IPS DF 4.7 (cell line): ENCODE results near the gene BPIFB4.

Experiments
- DNase-seq: peaks from one replicate; pipeline ENCODE4 v3.0.0-alpha.2; 2013; ENCODE audit warnings: low spot score; ENCODE audit errors: extremely low read depth

Gene BPIFB4

GRCh38 chr20:33061658-33062028 is 17.8 kb upstream of the BPIFB4 start:
- DNase-seq: no peak

DNA sequence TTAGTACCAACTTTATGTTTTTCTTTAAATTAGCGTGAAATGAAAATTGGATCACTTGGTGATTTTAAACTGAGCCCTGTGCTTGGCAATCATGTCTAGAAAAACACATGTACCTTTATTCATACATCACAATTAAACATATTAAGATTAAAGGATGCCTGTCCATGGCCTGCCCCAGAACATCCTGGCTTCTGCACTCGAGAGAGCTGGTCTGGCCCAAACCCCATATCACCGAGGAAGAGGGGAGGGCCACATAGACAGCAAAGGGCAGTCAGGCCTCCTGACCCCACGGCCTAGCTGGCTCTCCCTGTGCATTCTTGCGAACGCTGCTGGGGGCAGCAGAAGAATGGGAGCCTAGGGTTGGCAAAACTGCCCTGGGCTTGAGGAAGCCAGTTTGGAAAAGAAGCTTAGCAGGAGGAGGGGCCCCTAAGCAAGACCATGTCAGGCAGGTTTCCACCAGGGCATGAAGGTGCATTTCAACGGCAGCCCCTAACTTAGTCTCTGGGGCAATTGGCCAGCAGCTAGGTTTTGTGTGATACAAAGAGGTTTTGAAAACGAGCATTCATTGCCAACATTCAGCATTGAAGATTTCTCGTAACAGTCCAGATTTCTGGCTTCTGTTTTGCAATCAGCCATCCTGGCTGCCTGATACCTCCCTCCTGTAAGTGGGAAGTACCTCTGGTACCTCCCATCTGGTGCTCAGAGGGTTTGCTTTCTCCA is 17.2 kb upstream of the BPIFB4 start:
- no peak for DNase-seq

DNA sequence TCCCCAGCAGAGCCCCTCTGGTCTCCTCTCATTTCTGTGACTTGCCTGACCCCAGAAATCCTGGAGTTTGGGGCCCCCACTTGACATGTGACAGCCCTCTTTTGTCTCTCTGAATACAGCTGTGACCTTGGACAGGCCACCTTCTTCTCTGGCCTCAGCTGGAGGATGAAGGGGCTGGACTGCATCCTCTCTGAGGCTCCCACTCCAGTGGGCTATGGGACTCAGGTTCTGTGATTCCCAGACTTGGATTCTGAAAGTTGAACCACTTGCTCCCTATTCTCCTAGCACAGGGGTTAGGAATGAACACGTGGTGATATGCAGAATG is 16.7 kb upstream of the BPIFB4 start:
- no peak for DNase-seq

DNA sequence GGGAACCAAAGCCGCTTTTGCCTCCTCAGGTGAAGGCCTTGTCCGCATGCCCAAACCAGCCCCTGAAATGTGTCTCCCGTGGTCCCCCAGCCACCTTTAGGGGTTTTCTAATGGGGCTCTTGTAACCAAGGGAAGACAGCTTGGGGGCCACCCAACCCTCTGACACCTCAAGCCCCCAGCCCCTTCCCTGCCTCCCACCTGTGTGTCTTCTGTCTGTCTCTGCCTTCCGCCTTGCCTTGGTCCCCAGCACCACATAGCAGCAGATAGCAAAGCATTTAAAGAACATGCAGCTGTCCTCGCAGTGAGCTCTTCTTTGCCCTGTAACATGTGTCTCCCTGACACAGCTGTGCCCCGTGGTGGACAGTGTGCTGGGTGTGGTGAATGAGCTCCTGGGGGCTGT is 16.2 kb upstream of the BPIFB4 start:
- DNase-seq: no peak

DNA sequence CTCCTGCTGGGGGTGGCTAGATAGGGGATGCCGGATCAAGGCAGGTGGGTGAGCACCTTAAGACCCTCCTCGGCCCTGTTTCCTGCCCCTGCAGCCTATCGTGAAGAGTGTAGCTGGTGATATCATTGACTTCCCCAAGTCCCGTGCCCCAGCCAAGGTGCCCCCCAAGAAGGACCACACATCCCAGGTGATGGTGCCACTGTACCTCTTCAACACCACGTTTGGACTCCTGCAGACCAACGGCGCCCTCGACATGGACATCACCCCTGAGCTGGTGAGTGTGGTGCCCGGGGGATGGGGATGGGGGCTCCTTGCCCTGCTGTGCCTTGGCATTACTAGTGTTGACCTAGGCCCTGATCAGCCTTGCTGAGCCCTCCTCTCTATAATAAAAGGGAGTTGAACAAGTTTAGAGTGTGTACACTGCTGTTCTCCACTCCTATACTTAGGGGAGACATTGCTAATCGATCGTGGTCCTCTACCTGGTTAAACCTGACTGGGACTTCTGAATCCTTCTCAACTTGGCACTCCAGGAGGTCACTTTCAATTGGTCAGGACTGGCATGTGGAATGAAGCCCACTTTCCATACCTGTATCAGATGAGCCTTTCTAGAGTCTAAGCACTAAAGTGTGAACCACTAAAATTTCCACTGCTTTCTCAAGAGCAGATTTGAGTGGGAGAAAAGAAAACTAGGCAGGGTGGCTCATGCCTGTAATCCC is 14.7 kb upstream of the BPIFB4 start:
- DNase-seq: no peak

- no peak for DNase-seq
These were observed 13.7 kb upstream of the BPIFB4 start for GRCh38 chr20:33065785-33066184.

- no peak for DNase-seq
These were observed 11.6 kb upstream of the BPIFB4 start for GRCh38 chr20:33067806-33068205.

- DNase-seq: no peak
These were observed 11.0 kb upstream of the BPIFB4 start for GRCh38 chr20:33068251-33068939.

DNA sequence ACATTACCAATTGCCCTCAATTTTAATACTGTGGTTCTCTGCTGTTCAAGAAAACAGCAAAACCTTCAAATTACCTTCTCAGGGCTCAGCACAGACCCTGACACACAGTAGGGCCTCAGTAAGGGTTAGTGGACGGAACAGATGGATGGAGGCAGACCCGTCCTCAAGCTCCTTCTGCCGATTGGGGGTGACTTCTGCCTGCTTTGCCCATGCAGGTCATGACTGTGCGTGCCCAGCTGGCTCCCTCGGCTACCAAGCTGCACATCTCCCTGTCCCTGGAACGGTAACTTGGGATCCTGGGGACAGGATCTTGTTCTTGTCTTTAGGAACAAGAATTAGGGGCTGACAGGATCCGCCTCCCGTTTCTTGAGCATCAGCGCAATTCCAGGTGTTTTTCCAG is 9.8 kb upstream of the BPIFB4 start:
- no peak for DNase-seq

DNA sequence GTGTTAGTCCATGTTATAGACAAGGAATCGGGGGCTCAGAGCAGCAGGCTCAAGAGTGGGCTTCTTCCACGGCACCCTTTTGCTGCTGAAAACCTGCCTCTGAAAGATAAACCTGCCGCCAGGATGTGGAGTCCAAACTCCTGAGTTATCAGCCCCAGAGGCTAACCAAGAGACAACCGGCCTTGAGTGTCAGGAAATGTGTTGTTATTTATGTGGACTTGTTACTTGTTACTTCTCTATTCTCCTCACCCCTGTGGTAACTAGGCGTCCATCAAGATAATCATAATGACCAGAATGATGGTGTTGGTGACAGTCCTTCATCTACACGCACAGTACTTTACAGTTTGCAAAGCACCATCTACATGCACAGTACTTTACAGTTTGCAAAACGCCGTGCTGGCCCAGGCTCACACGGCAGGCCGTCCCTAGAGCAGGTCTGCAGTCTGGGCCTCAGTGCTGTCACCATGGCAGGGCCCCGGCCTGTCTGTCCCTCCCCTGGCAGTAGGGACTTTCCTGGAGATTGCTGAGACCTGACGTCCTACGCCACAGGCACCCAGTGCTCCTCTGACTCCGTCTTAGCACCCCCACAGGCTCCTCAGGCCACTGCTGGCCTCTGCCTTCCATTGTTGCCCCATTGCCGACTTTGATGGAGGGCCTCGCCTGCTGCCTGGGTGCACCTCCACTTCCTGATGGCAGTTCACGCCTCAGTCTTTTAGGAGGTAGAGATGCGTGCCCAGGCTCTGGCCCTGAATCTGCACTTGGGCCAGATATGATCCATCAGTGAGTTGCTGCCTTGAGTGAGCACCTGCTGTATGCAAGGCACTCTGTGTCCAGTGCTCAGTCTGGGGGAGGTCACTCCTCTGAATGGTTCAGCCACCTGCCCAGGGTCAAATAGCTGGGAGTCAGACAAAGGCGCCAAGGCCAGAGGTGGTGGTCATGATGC is 9.1 kb upstream of the BPIFB4 start:
- DNase-seq: no peak

DNA sequence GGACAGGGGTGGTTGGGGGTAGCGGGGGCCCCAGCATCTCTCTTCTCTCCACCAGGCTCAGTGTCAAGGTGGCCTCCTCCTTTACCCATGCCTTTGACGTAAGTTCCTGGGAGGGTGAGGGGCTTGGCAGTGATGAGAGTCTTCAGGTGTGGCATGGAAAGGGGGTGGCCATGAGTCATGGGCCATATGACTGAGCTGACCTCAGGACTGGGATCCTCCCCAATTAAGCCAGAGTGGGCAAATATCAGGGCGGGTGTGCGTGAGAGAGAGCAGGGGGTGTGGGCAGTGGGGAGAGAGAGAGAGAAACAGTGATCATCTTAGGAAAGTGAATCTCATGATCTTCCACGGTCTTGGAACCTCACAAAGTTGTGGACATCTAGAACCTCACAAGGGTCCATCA is 8.2 kb upstream of the BPIFB4 start:
- no peak for DNase-seq

GRCh38 chr20:33072362-33072761 is 7.1 kb upstream of the BPIFB4 start:
- no peak for DNase-seq

GRCh38 chr20:33072813-33073212 is 6.6 kb upstream of the BPIFB4 start:
- DNase-seq: no peak

DNA sequence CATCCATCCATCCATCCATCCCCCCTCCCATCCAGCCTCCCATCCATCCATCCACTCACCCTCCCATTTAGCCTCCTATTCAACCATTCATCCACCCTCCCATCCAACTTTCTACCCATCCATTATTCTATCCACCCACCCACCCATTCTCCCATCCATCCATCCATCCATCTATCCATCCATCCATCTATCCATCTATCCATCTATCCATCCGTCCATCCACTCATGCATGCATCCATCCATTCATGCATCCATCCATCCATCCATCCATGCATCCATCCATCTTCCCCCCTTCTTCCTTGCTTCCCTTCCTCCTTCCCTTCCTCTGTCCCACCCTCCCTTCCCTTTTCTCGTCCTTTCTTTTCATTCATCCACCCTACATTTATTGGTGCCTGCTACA is 4.8 kb upstream of the BPIFB4 start:
- DNase-seq: no peak

- no peak for DNase-seq
These were observed 4.2 kb upstream of the BPIFB4 start for GRCh38 chr20:33075281-33075680.

DNA sequence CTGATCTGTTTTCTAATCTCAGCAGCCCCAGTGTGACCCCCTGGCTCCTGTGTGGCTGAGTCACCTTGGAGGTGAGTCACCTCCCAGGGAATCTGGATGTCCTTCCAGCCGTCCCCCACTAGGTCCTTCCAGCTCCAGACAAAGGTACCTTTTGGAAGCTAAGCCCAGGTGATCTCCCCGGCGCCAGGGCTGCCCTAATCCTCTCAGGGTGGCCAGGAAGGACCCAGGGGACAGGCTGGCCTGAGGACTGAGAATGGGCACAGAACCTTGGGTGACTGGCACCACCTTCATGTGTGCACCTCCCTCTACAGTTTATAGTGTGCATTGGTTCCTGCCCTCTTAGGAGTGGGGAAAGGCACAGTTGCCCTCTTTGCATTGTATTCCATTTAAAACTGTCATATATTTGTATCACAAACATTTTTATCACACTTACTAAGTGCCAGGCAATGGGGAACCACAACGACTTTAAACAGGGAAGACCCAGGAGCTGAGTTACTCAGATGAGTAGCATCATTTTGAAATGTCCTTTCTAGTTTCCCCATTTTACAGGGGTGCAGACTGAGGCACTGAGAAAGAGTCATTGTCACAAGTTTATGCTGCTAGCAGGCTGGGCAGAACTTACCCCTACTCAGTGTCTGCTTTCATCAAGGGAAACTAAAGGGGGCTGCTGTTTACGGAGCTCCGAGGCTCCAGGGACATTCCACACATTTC is 2.6 kb upstream of the BPIFB4 start:
- DNase-seq: no peak

- DNase-seq: no peak
These were observed 2.1 kb downstream of the BPIFB4 start for GRCh38 chr20:33081411-33082154.

DNA sequence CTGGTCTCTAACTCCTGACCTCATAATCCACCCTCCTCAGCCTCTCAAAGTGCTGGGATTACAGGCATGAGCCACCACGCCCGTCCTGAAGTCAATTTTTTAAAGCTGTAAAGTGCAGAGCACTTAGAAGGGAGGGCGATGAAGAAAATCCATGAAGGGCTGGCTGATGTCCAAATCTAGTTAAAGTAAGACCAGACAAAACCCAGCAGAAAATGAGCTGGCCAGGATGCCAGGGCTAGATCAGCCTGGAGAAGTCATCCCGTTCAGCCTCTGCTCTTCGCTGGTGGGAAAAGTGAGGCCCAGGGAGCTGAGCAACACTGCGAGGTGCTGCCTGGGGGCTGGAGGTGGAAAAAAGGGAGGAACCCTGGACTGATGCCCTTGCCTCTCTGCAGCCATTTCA is 3.1 kb downstream of the BPIFB4 start:
- DNase-seq: no peak

DNA sequence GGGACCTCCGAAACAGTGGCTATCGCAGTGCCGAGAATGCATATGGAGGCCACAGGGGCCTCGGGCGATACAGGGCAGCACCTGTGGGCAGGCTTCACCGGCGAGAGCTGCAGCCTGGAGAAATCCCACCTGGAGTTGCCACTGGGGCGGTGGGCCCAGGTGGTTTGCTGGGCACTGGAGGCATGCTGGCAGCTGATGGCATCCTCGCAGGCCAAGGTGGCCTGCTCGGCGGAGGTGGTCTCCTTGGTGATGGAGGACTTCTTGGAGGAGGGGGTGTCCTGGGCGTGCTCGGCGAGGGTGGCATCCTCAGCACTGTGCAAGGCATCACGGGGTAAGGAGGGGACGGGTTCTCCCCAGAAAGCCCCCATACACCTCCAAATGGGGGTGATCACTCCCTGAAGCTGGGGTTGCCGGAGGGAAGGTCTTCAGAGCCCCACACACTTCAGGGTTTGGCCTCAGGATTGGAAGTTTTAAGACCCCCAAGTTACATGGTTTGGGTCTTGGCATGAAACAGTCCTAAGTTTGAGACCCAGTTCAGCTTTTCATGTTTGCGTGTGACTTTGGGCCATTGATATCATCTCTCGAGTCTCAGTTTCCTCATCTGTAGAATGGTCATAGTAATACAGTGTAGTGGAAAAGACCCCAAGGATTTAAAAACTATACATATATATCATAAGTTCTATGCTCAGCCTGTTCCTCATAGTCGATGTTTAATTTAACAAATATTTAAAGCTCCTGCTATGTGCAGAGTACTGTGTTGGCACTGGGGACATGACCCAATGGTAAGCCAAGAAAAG is 4.3 kb downstream of the BPIFB4 start:
- no peak for DNase-seq

GRCh38 chr20:33084722-33085121 is 5.3 kb downstream of the BPIFB4 start:
- DNase-seq: no peak
